WTC11 (cell line): ENCODE data around the gene CDC25A.

Experiments used
- CREM ChIP-seq: sonication (generic); formaldehyde crosslinking; IDR thresholded peaks from 2 replicates; pipeline ENCODE4 v1.8.1; 2022; ENCODE audit warnings: mild to moderate bottlenecking, missing genetic modification reagents, moderate library complexity
- CTCF ChIP-seq: fragments of 200-600 bp; IDR thresholded peaks from 2 replicates; pipeline ENCODE4 v1.8.0; 2022; ENCODE audit warnings: antibody characterized with exemption
- HMGXB4 ChIP-seq: sonication (generic); formaldehyde crosslinking; IDR thresholded peaks from 2 replicates; pipeline ENCODE4 v1.8.1; 2023; ENCODE audit warnings: mild to moderate bottlenecking, moderate library complexity, missing genetic modification reagents
- PRDM15 ChIP-seq: sonication (generic); formaldehyde crosslinking; IDR thresholded peaks from 2 replicates; pipeline ENCODE4 v1.8.0; 2022; ENCODE audit warnings: missing genetic modification reagents
- ZNF232 ChIP-seq: sonication (generic); formaldehyde crosslinking; IDR thresholded peaks from 2 replicates; pipeline ENCODE4 v1.8.0; 2022; ENCODE audit warnings: mild to moderate bottlenecking, missing genetic modification reagents
- TF ChIP-seq, protein P1 (sequence below): sonication (generic); formaldehyde crosslinking; IDR thresholded peaks from 2 replicates; pipeline ENCODE4 v1.8.1; 2022; ENCODE audit warnings: low read depth, missing genetic modification reagents, borderline replicate concordance

DNA sequence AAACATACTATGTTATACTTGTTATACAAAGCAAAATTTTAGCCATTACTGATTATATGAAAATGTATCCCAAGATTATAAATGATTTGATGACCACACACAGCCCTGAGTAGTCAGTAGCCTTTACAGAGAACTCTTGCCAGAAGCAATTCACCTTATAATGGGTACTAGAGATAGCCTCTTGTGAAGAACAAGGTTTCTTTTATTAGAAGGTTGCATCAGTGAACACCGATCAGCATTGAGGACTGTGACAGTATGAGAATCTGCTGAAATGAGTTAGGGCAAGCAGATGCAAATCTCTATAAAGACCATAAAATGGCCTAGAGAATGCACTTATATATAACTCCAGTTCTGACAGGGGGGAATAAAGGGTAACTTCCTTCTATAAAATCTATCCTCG, 10.1 kb downstream of the CDC25A start:
- TF ChIP-seq CREM (CRISPR knock-in tag) (no peak), CTCF (no peak), PRDM15 (CRISPR knock-in tag) (no peak), ZNF232 (CRISPR knock-in tag) (no peak), HMGXB4 (CRISPR knock-in tag) (no peak)
- TF ChIP-seq, protein P1, sequence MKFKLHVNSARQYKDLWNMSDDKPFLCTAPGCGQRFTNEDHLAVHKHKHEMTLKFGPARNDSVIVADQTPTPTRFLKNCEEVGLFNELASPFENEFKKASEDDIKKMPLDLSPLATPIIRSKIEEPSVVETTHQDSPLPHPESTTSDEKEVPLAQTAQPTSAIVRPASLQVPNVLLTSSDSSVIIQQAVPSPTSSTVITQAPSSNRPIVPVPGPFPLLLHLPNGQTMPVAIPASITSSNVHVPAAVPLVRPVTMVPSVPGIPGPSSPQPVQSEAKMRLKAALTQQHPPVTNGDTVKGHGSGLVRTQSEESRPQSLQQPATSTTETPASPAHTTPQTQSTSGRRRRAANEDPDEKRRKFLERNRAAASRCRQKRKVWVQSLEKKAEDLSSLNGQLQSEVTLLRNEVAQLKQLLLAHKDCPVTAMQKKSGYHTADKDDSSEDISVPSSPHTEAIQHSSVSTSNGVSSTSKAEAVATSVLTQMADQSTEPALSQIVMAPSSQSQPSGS (CRISPR knock-in tag), result no peak
